Measurements from ENCODE around the gene MYLK. TPM values are rescaled to one million over a fixed set of nuclear protein-coding genes. Genes with fewer than 3 reads are reported as not detected.
"Not testable (repeated sequence)": the region's sequence is repeated elsewhere in the genome, so short reads cannot be mapped to it uniquely, and the experiment has no call there.

MYLK gene
- total RNA-seq, 4 donors from 2014 or later: 32.0 to 81.2 (median 61.5) TPM

GRCh38 chr3:123718108-123718507 is 166.0 kb downstream of the MYLK start:
- DNase-seq (ENCODE audit: low spot score in 2 of 2): no peak
- Histone ChIP-seq H3K9me3 (no peaks in the 10 kb centered on the region), H3K4me3 (no peak overlapping the region), H3K27me3 (no peaks in the 10 kb centered on the region), H3K36me3 (no peaks in the 10 kb centered on the region), H3K27ac (no peak overlapping the region), H3K4me1 (peaks cover 0 to 23% (median 6%) of the 10 kb centered on the region in 4 donors)
- TF ChIP-seq CTCF (IDR thresholded peaks at IDR 0.05) (no peak), EP300 (IDR thresholded peaks at IDR 0.05) (no peak), POLR2A (IDR thresholded peaks at IDR 0.05) (no peak)
- 67 to 84% methylated on average over 4 to 5 of the region's 5 CpGs for WGBS, 2 donors

- H3K36me3 ChIP-seq; H3K9me3 ChIP-seq; H3K27me3 ChIP-seq; H3K4me3 ChIP-seq; H3K27ac ChIP-seq; DNase-seq (ENCODE audit: low spot score in 2 of 2): not testable (repeated sequence)
- WGBS, 2 donors: 63 to 65% methylated on average over 2 of the region's 2 CpGs
- H3K4me1 ChIP-seq: peaks cover 0 to 23% (median 6%) of the 10 kb centered on the region in 4 donors
Measured at GRCh38 chr3:123717451-123717850, 166.7 kb downstream of the MYLK start.

- Histone ChIP-seq H3K27me3 (no peaks in the 10 kb centered on the region), H3K36me3 (no peaks in the 10 kb centered on the region), H3K9me3 (no peaks in the 10 kb centered on the region), H3K27ac (no peak overlapping the region), H3K4me1 (peaks cover 0 to 29% (median 9%) of the 10 kb centered on the region in 4 donors), H3K4me3 (no peak overlapping the region)
- no peak for TF ChIP-seq EP300 (IDR thresholded peaks at IDR 0.05)
- no peak for TF ChIP-seq POLR2A (IDR thresholded peaks at IDR 0.05)
- TF ChIP-seq CTCF (IDR thresholded peaks at IDR 0.05): no peak
- no peak for DNase-seq (ENCODE audit: low spot score in 2 of 2)
- WGBS, 2 donors: 75 to 77% methylated on average over 4 of the region's 4 CpGs
Measured at GRCh38 chr3:123716411-123716810, 167.7 kb downstream of the MYLK start.

GRCh38 chr3:123713211-123713610 is 170.9 kb downstream of the MYLK start:
- H3K36me3 ChIP-seq: no peaks in the 10 kb centered on the region
- peaks cover 0 to 6% (median 3%) of the 10 kb centered on the region in 4 donors for H3K4me1 ChIP-seq
- H3K9me3 ChIP-seq: no peaks in the 10 kb centered on the region
- 85 to 90% methylated on average over 8 of the region's 8 CpGs for WGBS, 2 donors
- no peak overlapping the region for H3K27ac ChIP-seq
- no peak for DNase-seq (ENCODE audit: low spot score in 2 of 2)
- TF ChIP-seq EP300 (IDR thresholded peaks at IDR 0.05) (no peak), POLR2A (IDR thresholded peaks at IDR 0.05) (no peak), CTCF (IDR thresholded peaks at IDR 0.05) (no peak)
- no peaks in the 10 kb centered on the region for H3K27me3 ChIP-seq
- no peak overlapping the region for H3K4me3 ChIP-seq

- no peak overlapping the region for H3K27ac ChIP-seq
- no peaks in the 10 kb centered on the region for H3K27me3 ChIP-seq
- DNase-seq (ENCODE audit: low spot score in 2 of 2): no peak
- H3K36me3 ChIP-seq: no peaks in the 10 kb centered on the region
- no peak overlapping the region for H3K4me3 ChIP-seq
- TF ChIP-seq CTCF (IDR thresholded peaks at IDR 0.05) (no peak), POLR2A (IDR thresholded peaks at IDR 0.05) (no peak)
- H3K9me3 ChIP-seq: no peaks in the 10 kb centered on the region
- peaks cover 0 to 6% (median 3%) of the 10 kb centered on the region in 4 donors for H3K4me1 ChIP-seq
- WGBS, 2 donors: 49 to 54% methylated on average over 14 of the region's 14 CpGs
Measured at GRCh38 chr3:123712077-123712860, 171.9 kb downstream of the MYLK start.

All from tibial nerve (tissue), 4 donors.